ENCODE measurements around the gene RGPD8. TPM values are rescaled to one million over a fixed set of nuclear protein-coding genes. Genes with fewer than 3 reads are reported as not detected.
"Not testable (repeated sequence)": the region's sequence is repeated elsewhere in the genome, so short reads cannot be mapped to it uniquely, and the experiment has no call there.

Gene RGPD8
- total RNA-seq, 4 donors from 2014 or later, result 3.5 to 17.7 (median 6.6) TPM

- H3K36me3 ChIP-seq, result no peaks in the 10 kb centered on the region
Observed at GRCh38 chr2:112451317-112451716, 17.9 kb upstream of the RGPD8 start.

GRCh38 chr2:112449854-112450253 lies 16.4 kb upstream of the RGPD8 start:
- no peak for DNase-seq
- Histone ChIP-seq H3K9me3 (peaks cover 0 to 9% (median 0%) of the 10 kb centered on the region in 3 donors), H3K36me3 (no peaks in the 10 kb centered on the region), H3K4me1 (no peaks in the 10 kb centered on the region), H3K27ac (no peak overlapping the region), H3K4me3 (no peak overlapping the region), H3K27me3 (no peaks in the 10 kb centered on the region)
- intact Hi-C loops (cut with DNase I), result no loop called here
- WGBS, 2 donors, result 89 to 90% methylated on average over 4 of the region's 4 CpGs
- TF ChIP-seq POLR2A (IDR thresholded peaks at IDR 0.05), result no peak
- TF ChIP-seq CTCF (IDR thresholded peaks at IDR 0.05), result no peak

More at GRCh38 chr2:112451317-112451716, 17.9 kb upstream of the RGPD8 start:
- 54 to 82% methylated on average over 1 of the region's 1 CpG for WGBS, 2 donors
- Histone ChIP-seq H3K4me3 (no peak overlapping the region), H3K4me1 (no peaks in the 10 kb centered on the region), H3K27me3 (no peaks in the 10 kb centered on the region), H3K27ac (no peak overlapping the region), H3K9me3 (peaks cover 0 to 9% (median 0%) of the 10 kb centered on the region in 3 donors)
- intact Hi-C loops (cut with DNase I), result no loop called here
- TF ChIP-seq CTCF (IDR thresholded peaks at IDR 0.05) (no peak), POLR2A (IDR thresholded peaks at IDR 0.05) (no peak)
- no peak for DNase-seq

- 100% methylated on average over 1 of the region's 1 CpG; no CpG with 5 or more reads in 1 of the 2 donors for WGBS, 2 donors
- H3K27me3 ChIP-seq; intact Hi-C loops (cut with DNase I): not testable (repeated sequence)
Observed at GRCh38 chr2:112444256-112444655, 10.8 kb upstream of the RGPD8 start.

GRCh38 chr2:112438603-112439261 lies 5.3 kb upstream of the RGPD8 start:
- H3K36me3 ChIP-seq; H3K9me3 ChIP-seq; H3K4me3 ChIP-seq; DNase-seq; intact Hi-C loops (cut with DNase I); H3K27ac ChIP-seq: not testable (repeated sequence)
- peaks cover 0 to 14% (median 0%) of the 10 kb centered on the region in 4 donors for H3K27me3 ChIP-seq
- peaks cover 0 to 12% (median 0%) of the 10 kb centered on the region in 3 donors for H3K4me1 ChIP-seq
- 69 to 71% methylated on average over 6 of the region's 6 CpGs for WGBS, 2 donors

More at GRCh38 chr2:112444256-112444655, 10.8 kb upstream of the RGPD8 start:
- not testable (repeated sequence) for H3K36me3 ChIP-seq, H3K4me1 ChIP-seq, H3K9me3 ChIP-seq, H3K27ac ChIP-seq, H3K4me3 ChIP-seq, DNase-seq

- DNase-seq; H3K4me3 ChIP-seq; intact Hi-C loops (cut with DNase I); H3K36me3 ChIP-seq; H3K27ac ChIP-seq; H3K9me3 ChIP-seq: not testable (repeated sequence)
- peaks cover 0 to 14% (median 0%) of the 10 kb centered on the region in 4 donors for H3K27me3 ChIP-seq
- WGBS, 2 donors, result 74% methylated on average over 7 of the region's 16 CpGs; no CpG with 5 or more reads in 1 of the 2 donors
- H3K4me1 ChIP-seq, result peaks cover 0 to 16% (median 0%) of the 10 kb centered on the region in 3 donors
Observed at GRCh38 chr2:112437405-112437831, 4.0 kb upstream of the RGPD8 start.

GRCh38 chr2:112436993-112437392 lies 3.5 kb upstream of the RGPD8 start:
- 63% methylated on average over 2 of the region's 10 CpGs; no CpG with 5 or more reads in 1 of the 2 donors for WGBS, 2 donors
- DNase-seq; H3K36me3 ChIP-seq; H3K27ac ChIP-seq; H3K4me3 ChIP-seq; H3K9me3 ChIP-seq; intact Hi-C loops (cut with DNase I): not testable (repeated sequence)
- H3K4me1 ChIP-seq, result peaks cover 0 to 20% (median under 1%) of the 10 kb centered on the region in 3 donors
- peaks cover 0 to 14% (median 0%) of the 10 kb centered on the region in 4 donors for H3K27me3 ChIP-seq

GRCh38 chr2:112435716-112436431 lies 2.4 kb upstream of the RGPD8 start:
- H3K4me1 ChIP-seq, result peaks cover 0 to 28% (median 9%) of the 10 kb centered on the region in 3 donors
- DNase-seq; H3K4me3 ChIP-seq; intact Hi-C loops (cut with DNase I); H3K27ac ChIP-seq; H3K36me3 ChIP-seq; H3K9me3 ChIP-seq: not testable (repeated sequence)
- H3K27me3 ChIP-seq, result peaks cover 0 to 14% (median 0%) of the 10 kb centered on the region in 4 donors
- 67 to 87% methylated on average over 8 to 13 of the region's 18 CpGs for WGBS, 2 donors

- peaks cover 0 to 28% (median 9%) of the 10 kb centered on the region in 3 donors for H3K4me1 ChIP-seq
- intact Hi-C loops (cut with DNase I); H3K36me3 ChIP-seq; DNase-seq; H3K9me3 ChIP-seq; H3K27ac ChIP-seq; H3K4me3 ChIP-seq: not testable (repeated sequence)
- 48 to 79% methylated on average over 6 to 9 of the region's 33 CpGs for WGBS, 2 donors
- peaks cover 0 to 14% (median 0%) of the 10 kb centered on the region in 4 donors for H3K27me3 ChIP-seq
Observed at GRCh38 chr2:112434890-112435715, 1.7 kb upstream of the RGPD8 start.
